Measurements from ENCODE around the gene BMP10. TPM values are rescaled to one million over a fixed set of nuclear protein-coding genes. Genes with fewer than 3 reads are reported as not detected.
"Not testable (repeated sequence)": the region's sequence is repeated elsewhere in the genome, so short reads cannot be mapped to it uniquely, and the experiment has no call there.

The BMP10 gene
- total and polyA plus RNA-seq, 2 of the 13 experiments (the other 11 are each of a cell fraction or from before 2014, with no cell fraction given): not detected

DNA sequence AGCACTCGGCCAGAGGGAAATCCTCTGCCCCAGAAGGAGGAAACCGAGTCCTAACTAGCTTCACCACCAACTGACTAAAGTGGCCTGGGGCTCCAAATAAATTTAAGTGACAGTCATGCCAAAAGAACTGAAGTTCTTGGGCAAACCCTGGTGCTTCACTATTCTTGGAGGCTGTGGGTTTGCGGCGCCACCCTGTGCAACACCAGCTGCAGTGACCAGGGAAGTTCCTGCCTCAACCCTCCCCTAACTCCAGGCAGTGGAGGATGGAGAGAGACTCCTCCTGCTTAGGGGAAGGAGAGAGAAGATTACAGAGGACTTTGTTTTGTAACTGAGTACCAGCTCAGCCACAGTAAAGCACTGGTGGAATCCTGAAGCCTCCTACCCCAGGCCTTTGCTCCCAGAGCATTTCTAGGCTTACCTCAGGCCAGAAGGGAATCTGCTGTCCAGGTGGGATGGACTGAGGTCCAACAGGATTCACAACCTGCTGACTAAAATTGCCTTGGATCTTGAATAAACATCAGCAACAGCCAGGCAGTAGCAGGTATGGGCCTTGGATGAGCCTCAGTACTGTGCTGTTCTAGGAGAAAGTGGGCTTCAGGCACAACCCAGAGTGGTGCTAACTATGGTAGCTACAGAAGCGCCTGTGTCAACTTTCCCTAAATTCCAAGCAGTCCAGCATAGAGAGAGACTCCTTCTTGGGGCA, 29.4 kb upstream of the BMP10 start:
- POLR2A ChIA-PET: no interaction called here
- DNase-seq (ENCODE audit: low spot score) (no peak), FAIRE-seq (no peak), ATAC-seq (peak; percentile 57)
- CTCF ChIA-PET (ENCODE audit: low intra/inter-chr PET ratio, low total read pairs): no interaction called here
- Histone ChIP-seq H3K27ac (ENCODE audit: extremely low read length, insufficient read depth, low read length) (no peak overlapping the region), H3K79me2 (ENCODE audit: insufficient read depth, low read length) (no peaks in the 10 kb centered on the region), H3K36me3 (replicated peaks in 1 of 2; ENCODE audit: control insufficient read depth in 1 of 2, insufficient read depth in 2 of 2, low read length in 2 of 2) (no peaks in the 10 kb centered on the region), H3K9me3 (ENCODE audit: low read length) (peaks cover 6% of the 10 kb centered on the region; the same call in 1 of the 2 replicates), H3K27me3 (ENCODE audit: control insufficient read depth in 1 of 2, insufficient read depth in 2 of 2, low read length in 2 of 2) (peaks cover 2 to 27% of the 10 kb centered on the region in 2 experiments; a peak in 2 of 5 replicates), H3K9ac (ENCODE audit: insufficient read depth, low read depth, low read length) (no peak overlapping the region), H2AFZ (ENCODE audit: low read length) (no peak overlapping the region), H3K4me1 (ENCODE audit: insufficient read depth, low read length) (no peaks in the 10 kb centered on the region), H4K20me1 (ENCODE audit: insufficient read depth, low read length) (no peaks in the 10 kb centered on the region), H3K4me2 (ENCODE audit: low read depth, low read length) (no peak overlapping the region), H3K4me3 (replicated peaks in 1 of 3; ENCODE audit: insufficient read depth in 1 of 3, low read depth in 2 of 3, low read length in 3 of 3) (no peak overlapping the region)
- intact Hi-C loops (cut with micrococcal nuclease; ENCODE audit: unreplicated experiment) (no loop called here), in situ Hi-C loops (cut with HindIII; ENCODE audit: extremely low pct_ligation_motif_present, low pct_unique_long_range_greater_than_20kb) (no loop called here)
- BruUV-seq (replicated peaks): no TSS peak
- 35% methylated on average over 4 of the region's 5 CpGs for WGBS (ENCODE audit: low lambda C conversion rate)
- TF ChIP-seq HOXA5 (CRISPR knock-in tag; IDR thresholded peaks at IDR 0.05) (no peak), SUZ12 (IDR thresholded peaks at IDR 0.05; ENCODE audit: low read depth, low read length) (no peak), RARG (CRISPR knock-in tag; IDR thresholded peaks at IDR 0.05; ENCODE audit: low read depth) (no peak), ZNF589 (CRISPR knock-in tag; conservative IDR thresholded peaks at IDR 0.05) (no peak), ETV5 (CRISPR knock-in tag; IDR thresholded peaks at IDR 0.05; ENCODE audit: borderline replicate concordance) (no peak)
- TF ChIP-seq, protein P1, sequence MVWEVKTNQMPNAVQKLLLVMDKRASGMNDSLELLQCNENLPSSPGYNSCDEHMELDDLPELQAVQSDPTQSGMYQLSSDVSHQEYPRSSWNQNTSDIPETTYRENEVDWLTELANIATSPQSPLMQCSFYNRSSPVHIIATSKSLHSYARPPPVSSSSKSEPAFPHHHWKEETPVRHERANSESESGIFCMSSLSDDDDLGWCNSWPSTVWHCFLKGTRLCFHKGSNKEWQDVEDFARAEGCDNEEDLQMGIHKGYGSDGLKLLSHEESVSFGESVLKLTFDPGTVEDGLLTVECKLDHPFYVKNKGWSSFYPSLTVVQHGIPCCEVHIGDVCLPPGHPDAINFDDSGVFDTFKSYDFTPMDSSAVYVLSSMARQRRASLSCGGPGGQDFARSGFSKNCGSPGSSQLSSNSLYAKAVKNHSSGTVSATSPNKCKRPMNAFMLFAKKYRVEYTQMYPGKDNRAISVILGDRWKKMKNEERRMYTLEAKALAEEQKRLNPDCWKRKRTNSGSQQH (CRISPR knock-in tag; IDR thresholded peaks at IDR 0.05; ENCODE audit: low read depth): no peak
- TF ChIP-seq, protein P2, sequence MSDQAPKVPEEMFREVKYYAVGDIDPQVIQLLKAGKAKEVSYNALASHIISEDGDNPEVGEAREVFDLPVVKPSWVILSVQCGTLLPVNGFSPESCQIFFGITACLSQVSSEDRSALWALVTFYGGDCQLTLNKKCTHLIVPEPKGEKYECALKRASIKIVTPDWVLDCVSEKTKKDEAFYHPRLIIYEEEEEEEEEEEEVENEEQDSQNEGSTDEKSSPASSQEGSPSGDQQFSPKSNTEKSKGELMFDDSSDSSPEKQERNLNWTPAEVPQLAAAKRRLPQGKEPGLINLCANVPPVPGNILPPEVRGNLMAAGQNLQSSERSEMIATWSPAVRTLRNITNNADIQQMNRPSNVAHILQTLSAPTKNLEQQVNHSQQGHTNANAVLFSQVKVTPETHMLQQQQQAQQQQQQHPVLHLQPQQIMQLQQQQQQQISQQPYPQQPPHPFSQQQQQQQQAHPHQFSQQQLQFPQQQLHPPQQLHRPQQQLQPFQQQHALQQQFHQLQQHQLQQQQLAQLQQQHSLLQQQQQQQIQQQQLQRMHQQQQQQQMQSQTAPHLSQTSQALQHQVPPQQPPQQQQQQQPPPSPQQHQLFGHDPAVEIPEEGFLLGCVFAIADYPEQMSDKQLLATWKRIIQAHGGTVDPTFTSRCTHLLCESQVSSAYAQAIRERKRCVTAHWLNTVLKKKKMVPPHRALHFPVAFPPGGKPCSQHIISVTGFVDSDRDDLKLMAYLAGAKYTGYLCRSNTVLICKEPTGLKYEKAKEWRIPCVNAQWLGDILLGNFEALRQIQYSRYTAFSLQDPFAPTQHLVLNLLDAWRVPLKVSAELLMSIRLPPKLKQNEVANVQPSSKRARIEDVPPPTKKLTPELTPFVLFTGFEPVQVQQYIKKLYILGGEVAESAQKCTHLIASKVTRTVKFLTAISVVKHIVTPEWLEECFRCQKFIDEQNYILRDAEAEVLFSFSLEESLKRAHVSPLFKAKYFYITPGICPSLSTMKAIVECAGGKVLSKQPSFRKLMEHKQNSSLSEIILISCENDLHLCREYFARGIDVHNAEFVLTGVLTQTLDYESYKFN (CRISPR knock-in tag; conservative IDR thresholded peaks at IDR 0.05): no peak

DNA sequence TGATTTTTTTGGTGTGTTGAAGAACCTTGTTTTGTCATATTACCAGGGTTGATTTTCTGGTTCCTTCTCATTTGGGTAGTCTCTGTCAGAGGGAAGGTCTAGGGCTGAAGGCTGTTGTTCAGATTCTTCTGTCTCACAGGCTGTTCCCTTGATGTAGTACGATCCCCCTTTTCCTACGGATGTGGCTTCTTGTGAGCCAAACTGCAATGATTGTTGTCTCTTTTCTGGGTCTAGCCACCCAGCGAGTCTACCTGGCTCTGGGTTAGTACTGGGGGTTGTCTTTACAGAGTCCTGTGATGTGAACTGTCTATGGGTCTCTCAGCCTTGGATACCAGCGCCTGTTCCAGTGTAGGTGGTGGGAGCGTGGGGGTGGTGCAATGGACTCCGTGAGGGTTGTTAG, 24.8 kb upstream of the BMP10 start:
- peaks cover 2 to 29% of the 10 kb centered on the region in 2 experiments; a peak in 2 of 5 replicates for H3K27me3 ChIP-seq (ENCODE audit: control insufficient read depth in 1 of 2, insufficient read depth in 2 of 2, low read length in 2 of 2)
- H3K79me2 ChIP-seq (ENCODE audit: insufficient read depth, low read length); H2AFZ ChIP-seq (ENCODE audit: low read length); H3K4me1 ChIP-seq (ENCODE audit: insufficient read depth, low read length); POLR2A ChIA-PET; CTCF ChIA-PET (ENCODE audit: low intra/inter-chr PET ratio, low total read pairs); H3K4me3 ChIP-seq (replicated peaks in 1 of 3; ENCODE audit: insufficient read depth in 1 of 3, low read depth in 2 of 3, low read length in 3 of 3); H3K9me3 ChIP-seq (ENCODE audit: low read length); FAIRE-seq; in situ Hi-C loops (cut with HindIII; ENCODE audit: extremely low pct_ligation_motif_present, low pct_unique_long_range_greater_than_20kb); DNase-seq (ENCODE audit: low spot score); H3K27ac ChIP-seq (ENCODE audit: extremely low read length, insufficient read depth, low read length); ATAC-seq; H4K20me1 ChIP-seq (ENCODE audit: insufficient read depth, low read length); H3K36me3 ChIP-seq (replicated peaks in 1 of 2; ENCODE audit: control insufficient read depth in 1 of 2, insufficient read depth in 2 of 2, low read length in 2 of 2); intact Hi-C loops (cut with micrococcal nuclease; ENCODE audit: unreplicated experiment); BruUV-seq (replicated peaks); H3K9ac ChIP-seq (ENCODE audit: insufficient read depth, low read depth, low read length); H3K4me2 ChIP-seq (ENCODE audit: low read depth, low read length): not testable (repeated sequence)
- 27% methylated on average over 6 of the region's 6 CpGs for WGBS (ENCODE audit: low lambda C conversion rate)

Data from HepG2 (cell line).